Testis (tissue), 3 donors: ENCODE data around the gene SMCR8. TPM values are rescaled to one million over a fixed set of nuclear protein-coding genes. Genes with fewer than 3 reads are reported as not detected.
A peak's percentile ranks its signal among the peaks of the same experiment; 100 is the strongest.

ENCODE experiments used
- DNase-seq: peaks from one replicate; pipeline ENCODE4 v3.0.0-alpha.2; 2019
- H3K27ac ChIP-seq, 2 donors: fragments of 200-600 bp; sonication (generic); one replicate each; pipeline ENCODE4 v1.5.1; 2019
- H3K27me3 ChIP-seq: fragments of 200-600 bp; sonication (generic); one replicate; pipeline ENCODE4 v1.5.1; 2019
- H3K36me3 ChIP-seq: fragments of 200-600 bp; sonication (generic); one replicate; pipeline ENCODE4 v1.5.1; 2017; ENCODE audit warnings: low read depth; ENCODE audit errors: missing control alignments
- H3K4me1 ChIP-seq: fragments of 200-600 bp; sonication (generic); one replicate; pipeline ENCODE4 v1.5.1; 2019
- H3K4me3 ChIP-seq, 2 donors: fragments of 200-600 bp; sonication (generic); one replicate each; pipeline ENCODE4 v1.5.1; 2017 to 2019
- H3K9me3 ChIP-seq: fragments of 200-600 bp; sonication (generic); one replicate; pipeline ENCODE4 v1.5.1; 2017
- POLR2A ChIP-seq: fragments of 450-650 bp; IDR thresholded peaks from one replicate; pipeline ENCODE4 v1.6.1; 2017; ENCODE audit warnings: antibody characterized with exemption, mild to moderate bottlenecking, moderate library complexity
- WGBS, 2 donors: methylation state at CpG; one replicate each; pipeline ENCODE4 v1.1.5; 2018; 5-methylcytosine and 5-hydroxymethylcytosine counted together
- intact Hi-C: fragments of 100-400 bp; cut with DNase I; formaldehyde crosslinking; loops from one replicate; pipeline ENCODE4 v1.15.1; 2023; ENCODE audit warnings: low total_unique reads
- polyA plus RNA-seq: library from polyadenylated mRNA; stranded (reverse); fragments of 350-450 nt; fragmentation: Illumina TruSeq; extraction: RNeasy Lipid Tissue Mini Kit (QIAGEN cat#74804); gene quantifications from one replicate; pipeline ENCODE4 v1.2.3, GENCODE V29; 2014; ENCODE audit warnings: low read depth, low replicate concordance; ENCODE audit not compliant: insufficient read depth
- total RNA-seq, 2 donors: library from RNA; depleted of rRNA; stranded (reverse); fragments of >200 nt; gene quantifications; one replicate each; pipeline ENCODE4 v1.2.3, GENCODE V29; 2016
- TF ChIP-seq, protein P1 (sequence below), 3 experiments: fragments of 450-650 bp in 2 of 3; fragments of 200-600 bp in 1 of 3; sonication (generic) in 1 of 3; IDR thresholded peaks; one replicate each; pipeline ENCODE4 v1.5.1; 2016 to 2019; ENCODE audit warnings: antibody characterized with exemption in 3 of 3, mild to moderate bottlenecking in 2 of 3, moderate library complexity in 1 of 3

SMCR8 gene
- total and polyA plus RNA-seq, 3 donors from 2014 or later = 20.3 to 27.7 (median 25.0) TPM

DNA sequence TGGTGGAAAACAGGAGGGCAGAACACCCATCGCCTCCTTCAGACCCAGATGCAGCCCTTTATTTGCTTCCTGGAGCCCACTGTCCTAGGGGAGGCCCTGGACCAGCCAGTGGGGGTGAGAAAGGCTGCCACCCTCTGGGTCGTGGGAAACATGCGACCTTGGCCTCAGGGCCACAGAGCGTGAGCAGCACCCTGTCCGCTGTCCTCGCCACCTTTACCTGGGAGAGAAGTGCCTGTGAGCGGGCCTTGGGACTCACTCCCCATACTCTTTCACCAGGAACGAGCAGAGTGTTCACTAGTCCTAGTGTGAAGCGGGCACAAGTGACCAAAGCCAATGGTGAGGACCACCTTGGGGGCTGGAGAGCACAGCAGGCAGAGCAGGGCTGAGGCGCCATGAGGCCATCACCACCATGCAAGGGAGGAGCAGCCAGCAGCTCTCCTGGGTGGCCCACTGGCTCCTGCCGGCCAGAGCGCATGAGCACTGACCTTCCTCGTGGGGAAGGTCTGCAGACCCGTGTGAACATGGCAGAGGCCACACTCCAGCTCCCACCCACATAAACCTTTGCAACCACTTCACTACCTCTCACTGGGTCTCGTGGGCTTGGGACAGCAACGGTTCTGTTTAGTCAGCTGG lies 8.5 kb downstream of the SMCR8 start:
- peaks cover 37% of the 10 kb centered on the region for H3K4me1 ChIP-seq

DNA sequence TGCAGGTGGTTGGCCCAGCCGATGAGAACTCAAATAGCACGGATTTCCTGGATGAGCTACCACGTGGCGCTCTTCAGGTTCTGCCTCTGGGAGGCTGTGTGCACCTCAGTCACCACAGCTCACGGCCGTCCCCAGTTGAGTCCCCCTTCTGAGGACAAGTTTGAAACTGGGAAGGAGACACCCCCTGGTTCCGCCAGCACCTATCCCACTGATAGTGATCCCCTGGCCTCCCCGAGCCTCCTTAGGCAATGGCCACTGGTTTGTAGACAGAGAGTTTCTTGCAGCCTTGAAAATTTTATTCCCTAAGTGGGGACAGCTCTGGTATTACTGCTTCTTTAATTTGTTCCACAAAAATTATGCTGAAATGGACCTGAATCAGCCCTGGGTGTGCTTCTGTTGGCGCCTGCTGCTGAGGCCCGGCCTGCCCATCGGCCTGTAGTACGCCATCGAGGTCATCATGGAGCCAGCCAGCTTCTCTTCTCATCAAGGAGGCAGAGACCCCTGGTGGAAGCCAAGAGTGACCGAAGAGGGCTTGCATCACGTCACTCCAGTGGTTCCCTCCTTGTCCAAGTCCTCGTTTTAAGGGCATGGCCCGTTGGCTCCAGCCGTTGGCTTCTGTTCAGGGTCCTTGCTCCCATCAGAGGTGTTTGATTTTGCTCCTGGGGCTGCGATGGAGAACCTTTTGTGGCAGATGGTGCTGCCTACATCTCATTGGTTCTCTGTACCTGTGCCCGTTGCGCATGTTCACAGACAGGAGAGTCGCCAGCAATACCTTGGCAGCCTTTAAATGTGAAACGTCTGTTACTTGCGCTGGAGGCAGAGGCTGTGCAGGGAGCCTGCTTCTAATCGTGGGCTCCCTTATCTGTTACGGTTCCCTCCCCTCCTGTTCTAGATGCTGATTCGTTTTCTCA lies 9.3 kb downstream of the SMCR8 start:
- H3K4me1 ChIP-seq = peaks cover 29% of the 10 kb centered on the region
- no peak overlapping the region for H3K4me3 ChIP-seq
- intact Hi-C loops = loop anchor here (10.0 kb wide), 1 partner anchor 60 kb away; the partner anchor contains the start of gene MIEF2
- TF ChIP-seq, protein P1, sequence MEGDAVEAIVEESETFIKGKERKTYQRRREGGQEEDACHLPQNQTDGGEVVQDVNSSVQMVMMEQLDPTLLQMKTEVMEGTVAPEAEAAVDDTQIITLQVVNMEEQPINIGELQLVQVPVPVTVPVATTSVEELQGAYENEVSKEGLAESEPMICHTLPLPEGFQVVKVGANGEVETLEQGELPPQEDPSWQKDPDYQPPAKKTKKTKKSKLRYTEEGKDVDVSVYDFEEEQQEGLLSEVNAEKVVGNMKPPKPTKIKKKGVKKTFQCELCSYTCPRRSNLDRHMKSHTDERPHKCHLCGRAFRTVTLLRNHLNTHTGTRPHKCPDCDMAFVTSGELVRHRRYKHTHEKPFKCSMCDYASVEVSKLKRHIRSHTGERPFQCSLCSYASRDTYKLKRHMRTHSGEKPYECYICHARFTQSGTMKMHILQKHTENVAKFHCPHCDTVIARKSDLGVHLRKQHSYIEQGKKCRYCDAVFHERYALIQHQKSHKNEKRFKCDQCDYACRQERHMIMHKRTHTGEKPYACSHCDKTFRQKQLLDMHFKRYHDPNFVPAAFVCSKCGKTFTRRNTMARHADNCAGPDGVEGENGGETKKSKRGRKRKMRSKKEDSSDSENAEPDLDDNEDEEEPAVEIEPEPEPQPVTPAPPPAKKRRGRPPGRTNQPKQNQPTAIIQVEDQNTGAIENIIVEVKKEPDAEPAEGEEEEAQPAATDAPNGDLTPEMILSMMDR (IDR thresholded peaks at IDR 0.05) = no peak
- TF ChIP-seq POLR2A = no peak
- no peaks in the 10 kb centered on the region for H3K27me3 ChIP-seq
- H3K27ac ChIP-seq = no peak overlapping the region
- DNase-seq = peak; percentile 38
- no peaks in the 10 kb centered on the region for H3K9me3 ChIP-seq
- 80 to 90% methylated on average over 25 to 27 of the region's 27 CpGs for WGBS, 2 donors
- H3K36me3 ChIP-seq = no peaks in the 10 kb centered on the region

More for the DNA sequence above, 8.5 kb downstream of the SMCR8 start:
- no peaks in the 10 kb centered on the region for H3K27me3 ChIP-seq
- H3K27ac ChIP-seq = no peak overlapping the region
- no peak for TF ChIP-seq POLR2A
- TF ChIP-seq, protein P1 (IDR thresholded peaks at IDR 0.05) = no peak
- H3K4me3 ChIP-seq = no peak overlapping the region
- intact Hi-C loops = loop anchor here (10.0 kb wide), 1 partner anchor 59 kb away; the partner anchor contains the start of gene MIEF2
- no peaks in the 10 kb centered on the region for H3K9me3 ChIP-seq
- no peaks in the 10 kb centered on the region for H3K36me3 ChIP-seq
- 87 to 94% methylated on average over 14 to 16 of the region's 16 CpGs for WGBS, 2 donors
- DNase-seq = no peak

DNA sequence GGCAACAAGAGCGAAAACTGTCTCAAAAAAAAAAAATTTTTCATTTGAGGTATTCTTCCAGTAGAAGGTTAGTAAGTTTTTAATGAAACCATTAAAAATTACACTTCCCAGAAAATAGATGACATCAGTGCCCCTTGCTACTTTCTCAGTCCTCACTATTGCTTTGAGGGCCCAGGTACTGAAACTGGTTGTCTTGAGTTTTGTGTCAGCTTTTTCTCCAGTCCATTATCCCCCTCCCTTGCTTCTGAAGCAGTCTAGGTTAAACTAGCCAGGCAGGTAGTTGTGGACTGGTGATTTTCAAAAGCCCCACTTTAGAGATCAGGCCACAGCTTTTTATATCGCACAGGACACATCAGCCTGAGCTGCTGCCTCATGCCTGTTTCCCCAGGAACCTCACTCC lies 10.9 kb downstream of the SMCR8 start:
- H3K9me3 ChIP-seq = no peaks in the 10 kb centered on the region
- H3K4me3 ChIP-seq = no peak overlapping the region
- DNase-seq = no peak
- intact Hi-C loops = loop anchor here (10.0 kb wide), 1 partner anchor 61 kb away; the partner anchor contains the start of gene MIEF2
- TF ChIP-seq, protein P1 (IDR thresholded peaks at IDR 0.05) = no peak
- TF ChIP-seq POLR2A = no peak
- WGBS, 2 donors = 91 to 95% methylated on average over 2 of the region's 2 CpGs
- H3K4me1 ChIP-seq = peaks cover 19% of the 10 kb centered on the region
- H3K36me3 ChIP-seq = no peaks in the 10 kb centered on the region
- H3K27me3 ChIP-seq = no peaks in the 10 kb centered on the region
- H3K27ac ChIP-seq = no peak overlapping the region

DNA sequence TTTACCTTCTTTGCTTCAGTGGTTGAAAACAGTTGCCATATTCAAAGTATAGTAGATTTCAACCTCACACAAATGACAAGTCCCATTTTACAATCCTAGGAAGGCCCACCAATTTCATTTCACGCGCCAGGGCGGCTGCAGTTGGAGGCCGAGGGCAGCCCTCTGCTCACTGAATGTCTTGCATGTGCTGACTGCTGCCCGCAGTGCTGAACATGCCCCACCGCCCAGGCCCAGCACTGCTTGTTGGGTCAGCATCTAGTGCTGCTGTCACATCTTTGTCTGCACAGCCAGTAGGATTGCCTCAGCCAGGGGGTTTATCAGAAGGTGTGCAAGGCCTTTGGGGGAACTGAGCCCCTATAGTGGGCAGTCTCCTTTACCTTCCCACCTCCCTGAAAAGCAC lies 11.5 kb downstream of the SMCR8 start:
- Histone ChIP-seq H3K4me3 (no peak overlapping the region), H3K27ac (no peak overlapping the region), H3K27me3 (no peaks in the 10 kb centered on the region), H3K9me3 (no peaks in the 10 kb centered on the region), H3K36me3 (no peaks in the 10 kb centered on the region), H3K4me1 (peaks cover 19% of the 10 kb centered on the region)
- intact Hi-C loops = loop anchor here (10.0 kb wide), 1 partner anchor 62 kb away; the partner anchor contains the start of gene MIEF2
- 86 to 94% methylated on average over 6 of the region's 6 CpGs for whole genome bisulfite sequencing, 2 donors
- DNase-seq = no peak
- no peak for TF ChIP-seq POLR2A
- TF ChIP-seq, protein P1 (IDR thresholded peaks at IDR 0.05) = no peak
